GM19193 (cell line): ENCODE results near the gene CTSD.

Experiments used
- POLR2A ChIP-seq: IDR thresholded peaks from 4 replicates; pipeline ENCODE4 v1.6.1; 2011; ENCODE audit not compliant: insufficient read depth, insufficient read length; ENCODE audit errors: extremely low read depth

CTSD gene

GRCh38 chr11:1774886-1775285 is 11.2 kb upstream of the CTSD start:
- no peak for TF ChIP-seq POLR2A

GRCh38 chr11:1773994-1774550 is 10.3 kb upstream of the CTSD start:
- no peak for TF ChIP-seq POLR2A

- TF ChIP-seq POLR2A, result no peak
Observed at GRCh38 chr11:1773131-1773993, 9.6 kb upstream of the CTSD start.

- no peak for TF ChIP-seq POLR2A
Observed at GRCh38 chr11:1772270-1773130, 8.8 kb upstream of the CTSD start.

GRCh38 chr11:1771700-1772099 is 8.0 kb upstream of the CTSD start:
- no peak for TF ChIP-seq POLR2A

- TF ChIP-seq POLR2A, result no peak
Observed at GRCh38 chr11:1771273-1771672, 7.5 kb upstream of the CTSD start.

- TF ChIP-seq POLR2A, result no peak
Observed at GRCh38 chr11:1770528-1770927, 6.8 kb upstream of the CTSD start.

- TF ChIP-seq POLR2A, result no peak
Observed at GRCh38 chr11:1770061-1770460, 6.3 kb upstream of the CTSD start.

- TF ChIP-seq POLR2A, result no peak
Observed at GRCh38 chr11:1768141-1768469, 4.4 kb upstream of the CTSD start.

- TF ChIP-seq POLR2A, result no peak
Observed at GRCh38 chr11:1767399-1768140, 3.8 kb upstream of the CTSD start.

GRCh38 chr11:1766719-1767398 is 3.1 kb upstream of the CTSD start:
- no peak for TF ChIP-seq POLR2A

- no peak for TF ChIP-seq POLR2A
Observed at GRCh38 chr11:1765871-1766718, 2.4 kb upstream of the CTSD start.

GRCh38 chr11:1763336-1763795 is 361 bp downstream of the CTSD start:
- TF ChIP-seq POLR2A, result no peak

- no peak for TF ChIP-seq POLR2A
Observed at GRCh38 chr11:1762537-1763302, 1.0 kb downstream of the CTSD start.
